Measurements from ENCODE around the gene CD207. TPM values are rescaled to one million over a fixed set of nuclear protein-coding genes. Genes with fewer than 3 reads are reported as not detected.
A peak's percentile ranks its signal among the peaks of the same experiment; 100 is the strongest.

The CD207 gene
- total RNA-seq, 1 donor = not detected

DNA sequence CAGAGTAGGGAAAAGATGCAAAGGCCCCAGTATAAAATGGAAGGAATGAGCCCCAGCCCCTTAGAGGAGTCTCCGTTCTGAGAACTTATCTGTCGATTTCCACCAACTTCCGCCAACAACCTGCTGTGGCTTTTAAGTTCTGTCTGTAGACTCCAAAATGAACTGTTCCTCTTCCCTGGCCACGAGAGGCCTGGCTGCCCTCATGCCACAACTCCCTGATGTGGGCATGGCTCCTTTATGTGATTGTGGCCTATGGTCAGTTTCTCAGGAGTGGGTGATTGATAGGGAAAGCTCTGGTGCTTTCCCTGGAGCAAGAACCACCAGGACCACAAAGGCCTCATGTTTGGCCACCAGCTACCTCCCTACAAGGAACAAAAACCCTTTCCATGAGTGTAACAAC lies 18.8 kb upstream of the CD207 start:
- H3K9me3 ChIP-seq (ENCODE audit: low read depth, low read length) = no peaks in the 10 kb centered on the region
- no peak overlapping the region for H3K4me3 ChIP-seq (ENCODE audit: insufficient read depth, low read length)
- H3K79me2 ChIP-seq (ENCODE audit: insufficient read depth, low read length) = no peaks in the 10 kb centered on the region
- no peak overlapping the region for H3K4me2 ChIP-seq (ENCODE audit: insufficient read depth, low read length)
- H3K36me3 ChIP-seq (ENCODE audit: insufficient read depth, low read length) = no peaks in the 10 kb centered on the region
- H3K4me1 ChIP-seq (ENCODE audit: insufficient read depth, low read length) = no peaks in the 10 kb centered on the region
- no peak overlapping the region for H2AFZ ChIP-seq (ENCODE audit: low read length)
- no peak for TF ChIP-seq CTCF (IDR thresholded peaks at IDR 0.05; ENCODE audit: extremely low read depth, low read depth, low read length)
- peaks cover 12% of the 10 kb centered on the region for H3K27me3 ChIP-seq (ENCODE audit: insufficient read depth, low read length)
- no peaks in the 10 kb centered on the region for H4K20me1 ChIP-seq (ENCODE audit: insufficient read depth, low read length)
- H3K27ac ChIP-seq (ENCODE audit: low read depth, low read length) = no peak overlapping the region
- DNase-seq (ENCODE audit: insufficient read length, low spot score, missing footprints) = no peak

- peaks cover 11% of the 10 kb centered on the region for H3K27me3 ChIP-seq (ENCODE audit: insufficient read depth, low read length)
- H3K4me3 ChIP-seq (ENCODE audit: insufficient read depth, low read length) = no peak overlapping the region
- H3K27ac ChIP-seq (ENCODE audit: low read depth, low read length) = no peak overlapping the region
- no peaks in the 10 kb centered on the region for H3K79me2 ChIP-seq (ENCODE audit: insufficient read depth, low read length)
- no peaks in the 10 kb centered on the region for H3K4me1 ChIP-seq (ENCODE audit: insufficient read depth, low read length)
- peak; percentile 39 for DNase-seq (ENCODE audit: insufficient read length, low spot score, missing footprints)
- H3K36me3 ChIP-seq (ENCODE audit: insufficient read depth, low read length) = no peaks in the 10 kb centered on the region
- H4K20me1 ChIP-seq (ENCODE audit: insufficient read depth, low read length) = no peaks in the 10 kb centered on the region
- H3K4me2 ChIP-seq (ENCODE audit: insufficient read depth, low read length) = no peak overlapping the region
- no peak overlapping the region for H2AFZ ChIP-seq (ENCODE audit: low read length)
- H3K9me3 ChIP-seq (ENCODE audit: low read depth, low read length) = no peaks in the 10 kb centered on the region
- TF ChIP-seq CTCF (IDR thresholded peaks at IDR 0.05; ENCODE audit: extremely low read depth, low read depth, low read length) = no peak
Observed at GRCh38 chr2:70852824-70853223, 17.2 kb upstream of the CD207 start.

- H3K4me2 ChIP-seq (ENCODE audit: insufficient read depth, low read length) = no peak overlapping the region
- TF ChIP-seq CTCF (IDR thresholded peaks at IDR 0.05; ENCODE audit: extremely low read depth, low read depth, low read length) = no peak
- H3K4me1 ChIP-seq (ENCODE audit: insufficient read depth, low read length) = no peaks in the 10 kb centered on the region
- H3K27me3 ChIP-seq (ENCODE audit: insufficient read depth, low read length) = peaks cover 9% of the 10 kb centered on the region
- no peak for DNase-seq (ENCODE audit: insufficient read length, low spot score, missing footprints)
- no peaks in the 10 kb centered on the region for H3K9me3 ChIP-seq (ENCODE audit: low read depth, low read length)
- no peak overlapping the region for H3K4me3 ChIP-seq (ENCODE audit: insufficient read depth, low read length)
- H3K36me3 ChIP-seq (ENCODE audit: insufficient read depth, low read length) = no peaks in the 10 kb centered on the region
- H2AFZ ChIP-seq (ENCODE audit: low read length) = no peak overlapping the region
- no peaks in the 10 kb centered on the region for H3K79me2 ChIP-seq (ENCODE audit: insufficient read depth, low read length)
- no peaks in the 10 kb centered on the region for H4K20me1 ChIP-seq (ENCODE audit: insufficient read depth, low read length)
- no peak overlapping the region for H3K27ac ChIP-seq (ENCODE audit: low read depth, low read length)
Observed at GRCh38 chr2:70851704-70852103, 16.1 kb upstream of the CD207 start.

GRCh38 chr2:70850925-70851324 lies 15.3 kb upstream of the CD207 start:
- H3K36me3 ChIP-seq (ENCODE audit: insufficient read depth, low read length) = no peaks in the 10 kb centered on the region
- DNase-seq (ENCODE audit: insufficient read length, low spot score, missing footprints) = no peak

More at GRCh38 chr2:70850925-70851324, 15.3 kb upstream of the CD207 start:
- peaks cover 9% of the 10 kb centered on the region for H3K27me3 ChIP-seq (ENCODE audit: insufficient read depth, low read length)
- no peak overlapping the region for H3K4me2 ChIP-seq (ENCODE audit: insufficient read depth, low read length)
- H2AFZ ChIP-seq (ENCODE audit: low read length) = no peak overlapping the region
- H4K20me1 ChIP-seq (ENCODE audit: insufficient read depth, low read length) = no peaks in the 10 kb centered on the region
- H3K4me3 ChIP-seq (ENCODE audit: insufficient read depth, low read length) = no peak overlapping the region
- H3K4me1 ChIP-seq (ENCODE audit: insufficient read depth, low read length) = no peaks in the 10 kb centered on the region
- no peak for TF ChIP-seq CTCF (IDR thresholded peaks at IDR 0.05; ENCODE audit: extremely low read depth, low read depth, low read length)
- H3K9me3 ChIP-seq (ENCODE audit: low read depth, low read length) = no peaks in the 10 kb centered on the region
- H3K27ac ChIP-seq (ENCODE audit: low read depth, low read length) = no peak overlapping the region
- H3K79me2 ChIP-seq (ENCODE audit: insufficient read depth, low read length) = no peaks in the 10 kb centered on the region

Measured in osteoblast (primary cell).